Subcutaneous abdominal adipose tissue (tissue), 5 donors: Measurements from ENCODE around the gene FGF2.
"Not testable (repeated sequence)": the region's sequence is repeated elsewhere in the genome, so short reads cannot be mapped to it uniquely, and the experiment has no call there.

Source experiments
- H3K27ac ChIP-seq: one replicate; pipeline ENCODE4 v1.7.0; 2013; ENCODE audit warnings: low read depth, mild to moderate bottlenecking, inconsistent platforms, low read length, moderate library complexity
- H3K27me3 ChIP-seq, 5 donors: one replicate each; pipeline ENCODE4 v1.7.0; 2013; ENCODE audit warnings: low read length in 5 of 5, inconsistent platforms in 1 of 5; ENCODE audit not compliant: control insufficient read depth in 5 of 5, insufficient read depth in 4 of 5
- H3K36me3 ChIP-seq, 5 donors: one replicate each; pipeline ENCODE4 v1.7.0; 2013; ENCODE audit warnings: low read length in 5 of 5; ENCODE audit not compliant: control insufficient read depth in 5 of 5, insufficient read depth in 5 of 5
- H3K4me1 ChIP-seq, 5 donors: one replicate each; pipeline ENCODE4 v1.7.0; 2013; ENCODE audit warnings: low read length in 5 of 5, mild to moderate bottlenecking in 3 of 5, moderate library complexity in 1 of 5; ENCODE audit not compliant: control insufficient read depth in 5 of 5, insufficient read depth in 5 of 5
- H3K4me3 ChIP-seq, 5 donors: one replicate each; pipeline ENCODE4 v1.7.0; 2013; ENCODE audit warnings: low read length in 5 of 5, low read depth in 1 of 5
- H3K9ac ChIP-seq, 5 donors: one replicate each; pipeline ENCODE4 v1.7.0; 2013; ENCODE audit warnings: low read length in 5 of 5, mild to moderate bottlenecking in 4 of 5, moderate library complexity in 3 of 5
- H3K9me3 ChIP-seq, 5 donors: one replicate each; pipeline ENCODE4 v1.7.0; 2013; ENCODE audit warnings: low read length in 5 of 5; ENCODE audit not compliant: control insufficient read depth in 5 of 5
- donor health status: healthy.
- donor health status: healthy.
- donor health status: healthy.
- donor health status: healthy.
- donor health status: healthy.

FGF2 gene

DNA sequence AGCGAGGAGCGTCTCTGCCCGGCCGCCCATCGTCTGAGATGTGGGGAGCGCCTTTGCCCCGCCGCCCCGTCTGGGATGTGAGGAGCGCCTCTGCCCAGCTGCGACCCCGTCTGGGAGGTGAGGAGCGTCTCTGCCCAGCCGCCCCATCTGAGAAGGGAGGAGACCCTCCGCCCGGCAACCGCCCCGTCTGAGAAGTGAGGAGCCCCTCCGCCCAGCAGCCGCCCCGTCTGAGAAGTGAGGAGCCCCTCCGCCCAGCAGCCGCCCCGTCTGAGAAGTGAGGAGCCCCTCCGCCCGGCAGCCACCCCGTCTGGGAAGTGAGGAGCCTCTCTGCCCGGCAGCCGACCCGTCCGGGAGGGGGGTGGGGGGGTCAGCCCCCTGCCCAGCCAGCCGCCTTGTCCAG, 14.8 kb upstream of the FGF2 start:
- not testable (repeated sequence) for H3K9ac ChIP-seq, H3K36me3 ChIP-seq, H3K4me3 ChIP-seq, H3K27ac ChIP-seq, H3K27me3 ChIP-seq, H3K4me1 ChIP-seq, H3K9me3 ChIP-seq

DNA sequence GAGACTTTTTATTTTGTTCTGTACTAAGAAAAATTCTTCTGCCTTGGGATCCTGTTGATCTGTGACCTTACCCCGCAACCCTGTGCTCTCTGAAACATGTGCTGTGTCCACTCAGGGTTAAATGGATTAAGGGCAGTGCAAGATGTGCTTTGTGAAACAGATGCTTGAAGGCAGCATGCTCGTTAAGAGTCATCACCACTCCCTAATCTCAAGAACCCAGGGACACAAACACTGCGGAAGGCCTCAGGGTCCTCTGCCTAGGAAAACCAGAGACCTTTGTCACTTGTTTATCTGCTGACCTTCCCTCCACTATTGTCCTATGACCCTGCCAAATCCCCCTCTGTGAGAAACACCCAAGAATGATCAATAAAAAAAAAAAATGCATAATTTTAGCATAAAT, 13.8 kb upstream of the FGF2 start:
- H3K27me3 ChIP-seq = not testable (repeated sequence)

DNA sequence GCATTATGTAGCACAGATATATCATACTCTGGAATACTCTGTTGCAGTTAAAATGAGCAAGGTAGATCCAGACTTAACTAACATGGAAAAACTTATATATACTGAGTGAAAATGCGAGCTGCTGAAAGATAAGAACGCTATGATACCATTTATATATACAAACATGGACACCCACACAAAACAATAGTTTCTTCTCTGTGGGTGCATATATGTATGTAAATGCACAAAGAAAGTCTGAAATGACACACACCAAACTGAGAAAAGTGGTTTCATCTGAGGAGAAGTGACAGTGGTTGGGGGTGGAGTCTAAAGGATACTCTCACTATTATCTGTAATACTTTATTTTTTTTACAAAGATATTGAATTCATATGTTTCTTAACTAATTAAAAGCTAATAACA, 12.2 kb upstream of the FGF2 start:
- H3K36me3 ChIP-seq = no peaks in the 10 kb centered on the region
- no peak overlapping the region for H3K9ac ChIP-seq
- no peaks in the 10 kb centered on the region for H3K9me3 ChIP-seq
- no peak overlapping the region for H3K27ac ChIP-seq
- no peaks in the 10 kb centered on the region for H3K27me3 ChIP-seq
- H3K4me3 ChIP-seq = no peak overlapping the region
- peaks cover 0 to 7% (median 4%) of the 10 kb centered on the region in 5 donors for H3K4me1 ChIP-seq

More for the DNA sequence above, 13.8 kb upstream of the FGF2 start:
- H3K4me3 ChIP-seq, H3K9ac ChIP-seq, H3K4me1 ChIP-seq, H3K9me3 ChIP-seq, H3K27ac ChIP-seq, H3K36me3 ChIP-seq: not testable (repeated sequence)

DNA sequence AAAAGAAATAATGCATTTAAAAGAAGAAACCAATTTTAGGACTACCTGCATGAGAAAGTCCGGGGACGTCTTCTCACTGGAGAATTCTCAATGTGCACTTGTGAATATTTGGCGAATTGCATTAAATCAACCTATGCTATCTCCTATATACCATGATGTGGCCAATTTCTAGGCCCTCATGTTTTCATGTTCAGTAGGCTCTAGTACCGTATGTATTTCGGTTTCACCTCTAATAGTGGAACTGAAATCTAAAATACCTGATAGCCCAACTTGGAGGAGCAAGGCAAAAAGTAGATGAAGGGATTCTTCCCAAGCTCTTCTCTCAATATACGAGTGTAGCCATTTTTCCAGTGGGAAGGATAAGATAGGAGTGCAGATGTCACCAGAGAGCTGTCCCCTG, 11.4 kb upstream of the FGF2 start:
- H3K36me3 ChIP-seq = no peaks in the 10 kb centered on the region
- peaks cover 0 to 7% (median 4%) of the 10 kb centered on the region in 5 donors for H3K4me1 ChIP-seq
- H3K9me3 ChIP-seq = no peaks in the 10 kb centered on the region

DNA sequence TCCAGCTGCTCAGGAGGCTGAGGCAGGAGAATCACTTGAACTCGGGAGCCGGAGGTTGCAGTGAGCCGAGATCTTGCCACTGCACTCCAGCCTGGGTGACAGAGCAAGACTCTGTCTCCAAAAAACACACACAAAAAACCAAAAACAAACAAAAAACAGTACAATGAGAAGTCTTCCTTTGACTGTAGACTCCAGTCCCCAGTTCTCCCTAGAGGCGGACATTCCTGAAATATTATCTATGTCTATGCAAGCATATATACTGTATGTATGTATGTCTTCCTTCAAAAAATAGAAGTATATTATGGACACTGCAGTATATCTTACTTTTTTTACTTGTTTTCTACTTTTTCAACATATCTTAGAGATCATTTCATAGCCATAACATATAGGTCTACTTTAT, 10.2 kb upstream of the FGF2 start:
- Histone ChIP-seq H3K9ac (no peak overlapping the region), H3K4me1 (no peaks in the 10 kb centered on the region), H3K9me3 (no peaks in the 10 kb centered on the region), H3K27me3 (no peaks in the 10 kb centered on the region), H3K27ac (no peak overlapping the region), H3K4me3 (no peak overlapping the region), H3K36me3 (no peaks in the 10 kb centered on the region)

More for the DNA sequence above, 11.4 kb upstream of the FGF2 start:
- no peak overlapping the region for H3K27ac ChIP-seq
- H3K27me3 ChIP-seq = no peaks in the 10 kb centered on the region
- no peak overlapping the region for H3K9ac ChIP-seq
- no peak overlapping the region for H3K4me3 ChIP-seq

DNA sequence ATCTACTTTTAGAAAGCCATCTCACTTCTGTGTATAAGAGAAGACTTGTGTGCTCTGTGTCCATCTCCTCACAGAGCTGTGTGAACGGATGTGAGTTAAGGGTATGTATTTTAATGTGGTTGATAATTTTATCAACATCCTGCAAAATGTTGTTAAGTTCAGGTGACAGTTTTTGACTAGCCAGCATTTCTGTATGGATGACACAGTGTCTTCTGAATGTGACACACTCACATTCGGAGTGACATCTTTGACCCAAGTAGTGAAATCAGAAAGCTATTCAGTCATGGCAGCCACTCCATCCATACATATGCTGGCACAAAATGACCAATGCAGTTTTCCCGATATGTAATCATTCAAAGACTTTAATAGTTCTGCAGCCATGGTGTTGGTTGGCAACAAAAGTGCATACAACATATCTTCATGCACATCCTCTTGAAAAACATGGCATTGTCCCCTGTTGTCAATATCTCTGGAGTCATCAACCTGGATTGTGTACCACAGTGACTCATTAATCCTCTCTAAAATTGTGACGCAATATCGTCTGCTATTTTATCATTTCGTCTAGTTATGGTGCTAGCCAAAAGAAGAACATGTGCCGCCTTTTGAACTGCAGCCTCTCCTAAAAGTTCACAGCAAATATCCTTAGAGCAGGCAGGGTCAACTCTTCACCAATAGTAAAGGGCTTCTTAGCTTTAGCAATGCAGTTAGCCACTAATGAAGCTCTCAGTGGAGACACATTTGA, 6.8 kb upstream of the FGF2 start:
- H3K27ac ChIP-seq = no peak overlapping the region
- no peaks in the 10 kb centered on the region for H3K4me1 ChIP-seq
- H3K9ac ChIP-seq = no peak overlapping the region
- H3K36me3 ChIP-seq = no peaks in the 10 kb centered on the region
- H3K4me3 ChIP-seq = no peak overlapping the region
- no peaks in the 10 kb centered on the region for H3K9me3 ChIP-seq
- H3K27me3 ChIP-seq = no peaks in the 10 kb centered on the region

DNA sequence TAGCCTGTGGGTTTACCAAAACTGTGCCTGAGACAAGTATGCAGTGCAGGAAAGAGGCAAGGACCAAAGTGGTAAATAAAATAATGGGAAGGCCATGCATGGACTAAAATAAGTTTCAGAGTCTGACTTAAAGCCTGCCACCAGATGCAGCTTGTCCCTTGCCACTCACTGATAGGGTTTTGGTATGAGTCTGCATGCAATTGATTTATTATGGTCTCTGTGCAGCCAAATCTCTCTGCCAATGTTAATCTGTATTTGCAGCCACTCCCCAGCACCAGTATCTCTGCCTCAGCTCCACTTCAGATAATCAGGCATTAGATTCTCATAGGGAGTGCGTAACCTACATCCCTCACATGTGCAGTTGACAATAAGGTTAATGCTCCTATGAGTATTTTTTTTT, 5.5 kb upstream of the FGF2 start:
- Histone ChIP-seq H3K4me3 (no peak overlapping the region), H3K9ac (no peak overlapping the region), H3K27me3 (no peaks in the 10 kb centered on the region), H3K36me3 (no peaks in the 10 kb centered on the region), H3K9me3 (no peaks in the 10 kb centered on the region), H3K4me1 (peaks cover 0 to 6% (median 3%) of the 10 kb centered on the region in 5 donors), H3K27ac (no peak overlapping the region)

DNA sequence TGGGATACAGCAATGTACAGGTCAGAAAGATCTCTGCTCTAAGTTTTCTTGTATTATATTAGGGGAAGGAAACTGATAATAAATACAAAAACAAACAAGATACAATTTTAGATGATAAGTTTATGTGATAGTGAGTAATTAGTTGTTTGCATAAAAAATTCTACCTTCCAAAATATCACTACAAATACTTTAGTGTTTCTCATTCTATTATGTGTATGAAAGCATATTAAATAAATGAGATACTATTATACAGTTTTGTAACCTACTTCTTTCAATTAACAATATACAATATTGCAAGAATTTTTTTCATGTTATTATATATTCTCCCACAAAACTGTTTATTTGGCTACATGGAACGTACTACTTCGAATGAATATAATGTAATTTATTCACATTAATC, 4.2 kb upstream of the FGF2 start:
- H3K36me3 ChIP-seq = no peaks in the 10 kb centered on the region
- H3K9ac ChIP-seq = no peak overlapping the region
- H3K27me3 ChIP-seq = no peaks in the 10 kb centered on the region
- H3K4me3 ChIP-seq = no peak overlapping the region
- H3K9me3 ChIP-seq = no peaks in the 10 kb centered on the region
- peaks cover 0 to 9% (median 6%) of the 10 kb centered on the region in 5 donors for H3K4me1 ChIP-seq
- H3K27ac ChIP-seq = no peak overlapping the region

DNA sequence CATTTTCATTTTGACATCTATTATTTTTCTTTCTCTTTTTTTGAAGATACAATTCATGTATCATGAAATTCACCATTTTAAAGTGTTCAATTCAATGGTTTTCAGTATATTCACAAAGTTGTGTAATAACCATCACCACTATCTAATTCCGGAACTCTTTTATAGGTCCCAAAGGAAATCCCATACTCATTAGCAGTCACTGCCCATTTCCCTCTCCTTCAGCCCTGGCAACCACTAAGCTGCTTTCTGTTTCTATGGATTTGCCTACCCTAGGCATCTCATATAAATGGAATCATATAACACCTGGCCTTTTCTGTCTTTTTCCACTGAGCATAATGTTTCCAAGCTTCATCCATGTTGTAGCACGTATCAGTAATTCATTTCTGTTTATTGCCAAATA, 3.2 kb upstream of the FGF2 start:
- no peak overlapping the region for H3K27ac ChIP-seq
- H3K9ac ChIP-seq = no peak overlapping the region
- peaks cover 0 to 19% (median 15%) of the 10 kb centered on the region in 5 donors for H3K4me1 ChIP-seq
- no peak overlapping the region for H3K4me3 ChIP-seq
- H3K27me3 ChIP-seq = no peaks in the 10 kb centered on the region
- H3K9me3 ChIP-seq = no peaks in the 10 kb centered on the region
- H3K36me3 ChIP-seq = no peaks in the 10 kb centered on the region

DNA sequence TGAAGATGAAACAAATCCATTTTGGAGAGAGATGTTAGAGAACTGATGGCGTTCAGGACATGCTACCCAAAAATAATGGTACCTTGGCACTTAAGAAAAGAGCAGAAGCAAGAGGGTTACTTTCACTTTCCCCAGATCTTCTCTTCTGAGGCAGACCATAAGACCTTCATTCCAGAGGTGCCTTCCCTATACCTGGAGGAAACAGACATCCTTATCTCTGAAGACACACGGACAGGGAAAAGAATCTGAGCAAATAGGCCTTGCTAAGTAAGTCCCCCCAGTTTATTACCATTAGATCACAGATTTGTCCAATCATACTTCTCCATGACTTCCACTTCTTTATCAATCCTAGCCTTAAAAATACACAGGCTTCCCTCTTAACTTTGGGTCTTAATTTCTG, 2.0 kb upstream of the FGF2 start:
- Histone ChIP-seq H3K4me3 (no peak overlapping the region), H3K27ac (no peak overlapping the region), H3K9me3 (no peaks in the 10 kb centered on the region), H3K36me3 (no peaks in the 10 kb centered on the region), H3K9ac (no peak overlapping the region), H3K27me3 (no peaks in the 10 kb centered on the region), H3K4me1 (peaks cover 0 to 25% (median 22%) of the 10 kb centered on the region in 5 donors)
